Upper lobe of right lung (tissue), 1 donor: Measurements from ENCODE around the gene ANKRD12. TPM values are rescaled to one million over a fixed set of nuclear protein-coding genes. Genes with fewer than 3 reads are reported as not detected.
A peak's percentile ranks its signal among the peaks of the same experiment; 100 is the strongest.

Experiments
- ATAC-seq: fragments of 200-7000 bp; cut with Tn5 transposase; one replicate; pipeline ENCODE4 v1.9.1; 2020; ENCODE audit warnings: mild to moderate bottlenecking, moderate library complexity
- DNase-seq: peaks from one replicate; pipeline ENCODE4 v3.0.0-alpha.2; 2020
- H3K27ac ChIP-seq: fragments of 200-600 bp; one replicate; pipeline ENCODE4 v1.8.0; 2022
- H3K27me3 ChIP-seq: fragments of 200-600 bp; one replicate; pipeline ENCODE4 v1.8.0; 2022; ENCODE audit warnings: mild to moderate bottlenecking
- H3K36me3 ChIP-seq: fragments of 200-600 bp; one replicate; pipeline ENCODE4 v1.8.0; 2022
- H3K4me1 ChIP-seq: fragments of 200-600 bp; one replicate; pipeline ENCODE4 v1.8.0; 2022
- H3K4me3 ChIP-seq: fragments of 200-600 bp; one replicate; pipeline ENCODE4 v1.8.0; 2022; ENCODE audit warnings: mild to moderate bottlenecking
- H3K9me3 ChIP-seq: fragments of 200-600 bp; one replicate; pipeline ENCODE4 v1.8.0; 2022
- intact Hi-C: fragments of 100-400 bp; cut with DNase I; formaldehyde crosslinking; loops from one replicate; pipeline ENCODE4 v1.11.0; 2022
- total RNA-seq: library from RNA; stranded (reverse); fragmentation: NEBNext Ultra II Directional; extraction: Animal tissue kit (Norgen Biotek cat#: 25700); gene quantifications from one replicate; pipeline ENCODE4 v1.2.1, GENCODE V29; 2021
- TF ChIP-seq, protein P1 (sequence below): fragments of 200-600 bp; IDR thresholded peaks from one replicate; pipeline ENCODE4 v1.8.0; 2022; ENCODE audit warnings: antibody characterized with exemption
- donor health status: DM: no; HTN: yes; CAD: no; lungs with severe emphysema.

The ANKRD12 gene
- total RNA-seq, 1 donor from 2014 or later, result 74.2 TPM

- intact Hi-C loops, result no loop called here
- no peak overlapping the region for H3K4me3 ChIP-seq
- H3K27me3 ChIP-seq, result no peaks in the 10 kb centered on the region
- H3K9me3 ChIP-seq, result peaks cover 10% of the 10 kb centered on the region
- ATAC-seq (no peak), DNase-seq (no peak)
- TF ChIP-seq, protein P1, sequence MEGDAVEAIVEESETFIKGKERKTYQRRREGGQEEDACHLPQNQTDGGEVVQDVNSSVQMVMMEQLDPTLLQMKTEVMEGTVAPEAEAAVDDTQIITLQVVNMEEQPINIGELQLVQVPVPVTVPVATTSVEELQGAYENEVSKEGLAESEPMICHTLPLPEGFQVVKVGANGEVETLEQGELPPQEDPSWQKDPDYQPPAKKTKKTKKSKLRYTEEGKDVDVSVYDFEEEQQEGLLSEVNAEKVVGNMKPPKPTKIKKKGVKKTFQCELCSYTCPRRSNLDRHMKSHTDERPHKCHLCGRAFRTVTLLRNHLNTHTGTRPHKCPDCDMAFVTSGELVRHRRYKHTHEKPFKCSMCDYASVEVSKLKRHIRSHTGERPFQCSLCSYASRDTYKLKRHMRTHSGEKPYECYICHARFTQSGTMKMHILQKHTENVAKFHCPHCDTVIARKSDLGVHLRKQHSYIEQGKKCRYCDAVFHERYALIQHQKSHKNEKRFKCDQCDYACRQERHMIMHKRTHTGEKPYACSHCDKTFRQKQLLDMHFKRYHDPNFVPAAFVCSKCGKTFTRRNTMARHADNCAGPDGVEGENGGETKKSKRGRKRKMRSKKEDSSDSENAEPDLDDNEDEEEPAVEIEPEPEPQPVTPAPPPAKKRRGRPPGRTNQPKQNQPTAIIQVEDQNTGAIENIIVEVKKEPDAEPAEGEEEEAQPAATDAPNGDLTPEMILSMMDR, result no peak
- H3K36me3 ChIP-seq, result no peaks in the 10 kb centered on the region
- no peaks in the 10 kb centered on the region for H3K4me1 ChIP-seq
- no peak overlapping the region for H3K27ac ChIP-seq
These were observed 155.5 kb downstream of the ANKRD12 start for GRCh38 chr18:9292047-9292446.

DNA sequence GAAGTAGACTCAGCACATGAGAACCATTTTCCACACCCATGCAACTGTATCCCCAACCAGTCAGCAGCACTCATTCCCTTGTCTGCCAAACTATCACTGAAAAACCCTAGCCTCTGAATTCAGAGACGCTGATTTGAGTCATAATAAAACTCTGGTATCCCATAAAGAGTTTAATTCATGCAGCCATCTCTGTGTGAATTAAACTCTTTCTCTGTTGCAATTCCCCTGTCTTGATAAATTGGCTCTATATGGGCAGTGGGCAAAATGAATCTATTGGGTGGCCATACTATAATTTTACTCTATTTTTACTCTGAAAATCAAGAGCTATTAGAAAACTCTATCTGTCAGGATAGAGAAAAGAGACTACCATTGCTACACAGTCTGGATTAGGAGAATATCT is 157.4 kb downstream of the ANKRD12 start:
- intact Hi-C loops, result no loop called here

DNA sequence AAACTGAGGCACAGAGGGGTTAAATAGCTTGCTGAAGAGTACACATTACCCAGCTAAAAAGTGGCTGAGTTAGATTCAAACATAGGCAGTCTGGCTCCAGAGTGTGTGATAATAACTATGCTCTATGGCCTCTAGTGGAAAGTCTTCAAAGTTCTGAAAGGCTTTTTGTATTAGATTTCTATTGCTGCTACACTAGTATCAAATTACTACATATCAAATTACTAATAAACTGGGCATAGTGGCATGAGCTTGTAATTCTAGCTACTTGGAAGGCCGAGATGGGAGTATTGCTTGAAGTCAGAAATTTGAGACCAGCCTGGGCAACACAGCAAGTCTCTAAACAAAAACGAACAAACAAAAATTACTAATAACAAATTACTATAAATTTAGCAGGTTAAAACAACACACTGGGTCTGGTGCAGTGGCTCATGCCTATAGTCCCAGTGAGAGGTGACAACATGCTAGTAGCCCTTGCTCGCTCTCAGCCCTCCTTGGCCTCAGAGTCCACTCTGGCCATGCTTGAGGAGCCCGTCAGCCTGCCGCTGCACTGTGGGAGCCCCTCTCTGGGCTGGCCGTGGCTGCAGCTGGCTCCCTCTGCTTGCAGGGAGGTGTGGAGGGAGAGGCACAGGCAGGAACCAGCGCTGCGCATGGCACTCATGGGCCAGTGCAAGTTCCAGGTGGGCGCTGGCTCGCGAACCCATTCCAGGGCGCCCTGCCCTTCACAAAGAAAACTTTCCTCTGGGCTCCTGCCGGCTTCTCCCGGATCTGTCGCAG is 159.8 kb downstream of the ANKRD12 start:
- TF ChIP-seq, protein P1, result no peak
- DNase-seq, result no peak

More for the DNA sequence above, 157.4 kb downstream of the ANKRD12 start:
- ATAC-seq, result no peak
- Histone ChIP-seq H3K27ac (no peak overlapping the region), H3K9me3 (peaks cover 10% of the 10 kb centered on the region), H3K4me1 (no peaks in the 10 kb centered on the region), H3K4me3 (no peak overlapping the region), H3K36me3 (no peaks in the 10 kb centered on the region), H3K27me3 (no peaks in the 10 kb centered on the region)
- no peak for DNase-seq
- TF ChIP-seq, protein P1, result no peak

GRCh38 chr18:9297007-9297393 is 160.4 kb downstream of the ANKRD12 start:
- Histone ChIP-seq H3K36me3 (no peaks in the 10 kb centered on the region), H3K27ac (no peak overlapping the region), H3K4me1 (no peaks in the 10 kb centered on the region), H3K27me3 (no peaks in the 10 kb centered on the region), H3K4me3 (no peak overlapping the region), H3K9me3 (peaks cover 10% of the 10 kb centered on the region)
- peak; percentile 24 for ATAC-seq
- DNase-seq, result no peak
- TF ChIP-seq, protein P1, result no peak
- intact Hi-C loops, result no loop called here

More for the DNA sequence above, 159.8 kb downstream of the ANKRD12 start:
- Histone ChIP-seq H3K27ac (no peak overlapping the region), H3K4me3 (no peak overlapping the region), H3K27me3 (no peaks in the 10 kb centered on the region), H3K36me3 (no peaks in the 10 kb centered on the region), H3K4me1 (no peaks in the 10 kb centered on the region), H3K9me3 (peaks cover 10% of the 10 kb centered on the region)
- intact Hi-C loops, result no loop called here
- no peak for ATAC-seq

DNA sequence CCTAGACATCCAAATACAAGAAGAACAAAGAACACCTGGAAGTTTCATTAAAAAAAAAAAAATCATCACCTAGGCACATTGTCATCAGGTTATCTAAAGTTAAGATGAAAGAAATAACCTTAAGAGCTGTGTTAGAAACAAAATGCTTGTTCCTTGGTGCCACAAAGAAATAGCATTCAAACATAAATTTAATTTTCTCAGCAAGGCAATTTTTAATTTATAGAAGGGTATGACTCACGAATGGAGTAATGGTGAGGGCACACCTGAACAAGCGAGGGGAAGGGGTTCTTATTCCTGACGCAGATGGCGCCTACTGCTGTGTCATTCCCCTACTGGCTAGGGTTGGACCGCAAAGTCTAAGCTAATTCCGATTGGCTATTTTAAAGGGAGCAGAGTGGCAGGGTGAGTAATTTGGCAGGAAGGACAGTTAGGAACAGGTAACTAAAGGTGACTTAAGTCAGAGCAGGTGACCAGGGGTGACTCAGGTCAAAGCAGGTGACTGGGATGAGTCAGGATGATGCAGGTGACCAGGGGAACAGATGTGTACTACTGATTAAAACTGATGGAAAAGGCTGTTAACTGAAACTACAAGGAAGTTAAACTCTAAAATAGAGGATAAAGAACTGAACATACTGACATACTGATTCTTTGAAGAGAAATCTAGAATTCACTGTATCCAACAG is 167.9 kb downstream of the ANKRD12 start:
- Histone ChIP-seq H3K27ac (no peak overlapping the region), H3K9me3 (peaks cover 4% of the 10 kb centered on the region), H3K4me1 (no peaks in the 10 kb centered on the region), H3K4me3 (no peak overlapping the region), H3K27me3 (no peaks in the 10 kb centered on the region), H3K36me3 (no peaks in the 10 kb centered on the region)
- TF ChIP-seq, protein P1, result no peak
- intact Hi-C loops, result no loop called here
- ATAC-seq (no peak), DNase-seq (no peak)
